Germinal center (tissue), 1 donor: ENCODE data around the gene SPSB1.

ENCODE experiments used
- DNase-seq: peaks from one replicate; pipeline ENCODE4 v3.0.0; 2012; ENCODE audit warnings: mixed read lengths, low spot score

SPSB1 gene

GRCh38 chr1:9300573-9300972, 7.9 kb downstream of the SPSB1 start:
- no peak for DNase-seq

- DNase-seq: no peak
Observed at GRCh38 chr1:9302745-9303524, 10.2 kb downstream of the SPSB1 start.

GRCh38 chr1:9303916-9304315, 11.2 kb downstream of the SPSB1 start:
- DNase-seq: no peak

- no peak for DNase-seq
Observed at GRCh38 chr1:9305216-9305615, 12.5 kb downstream of the SPSB1 start.

GRCh38 chr1:9306006-9306405, 13.3 kb downstream of the SPSB1 start:
- no peak for DNase-seq

GRCh38 chr1:9307303-9307702, 14.6 kb downstream of the SPSB1 start:
- DNase-seq: no peak

- DNase-seq: no peak
Observed at GRCh38 chr1:9308236-9308785, 15.6 kb downstream of the SPSB1 start.

GRCh38 chr1:9309080-9309479, 16.4 kb downstream of the SPSB1 start:
- no peak for DNase-seq

GRCh38 chr1:9309991-9310390, 17.3 kb downstream of the SPSB1 start:
- DNase-seq: no peak

GRCh38 chr1:9311029-9311428, 18.3 kb downstream of the SPSB1 start:
- no peak for DNase-seq

- no peak for DNase-seq
Observed at GRCh38 chr1:9311479-9311878, 18.8 kb downstream of the SPSB1 start.

- no peak for DNase-seq
Observed at GRCh38 chr1:9312168-9312720, 19.6 kb downstream of the SPSB1 start.

GRCh38 chr1:9313576-9313975, 20.9 kb downstream of the SPSB1 start:
- DNase-seq: no peak

- no peak for DNase-seq
Observed at GRCh38 chr1:9314111-9314510, 21.4 kb downstream of the SPSB1 start.

GRCh38 chr1:9314711-9315379, 22.2 kb downstream of the SPSB1 start:
- DNase-seq: no peak

- DNase-seq: no peak
Observed at GRCh38 chr1:9315411-9316079, 22.9 kb downstream of the SPSB1 start.

- no peak for DNase-seq
Observed at GRCh38 chr1:9316080-9316444, 23.4 kb downstream of the SPSB1 start.

GRCh38 chr1:9316512-9316911, 23.8 kb downstream of the SPSB1 start:
- no peak for DNase-seq

GRCh38 chr1:9317072-9317471, 24.4 kb downstream of the SPSB1 start:
- no peak for DNase-seq

GRCh38 chr1:9317591-9318417, 25.1 kb downstream of the SPSB1 start:
- no peak for DNase-seq

- DNase-seq: no peak
Observed at GRCh38 chr1:9319208-9319788, 26.6 kb downstream of the SPSB1 start.
